HG02981 (cell line): ENCODE results near the gene ZNF726.
"Not testable (repeated sequence)": the region's sequence is repeated elsewhere in the genome, so short reads cannot be mapped to it uniquely, and the experiment has no call there.

ENCODE experiments used
- ATAC-seq: cut with Tn5 transposase; IDR thresholded peaks from one replicate; pipeline ENCODE4 v1.9.1; 2021; ENCODE audit warnings: mild to moderate bottlenecking, moderate library complexity; ENCODE audit not compliant: unreplicated experiment

ZNF726 gene

GRCh38 chr19:23943411-23943810, 28.7 kb downstream of the ZNF726 start:
- no peak for ATAC-seq

- no peak for ATAC-seq
Measured at GRCh38 chr19:23946569-23946968, 31.9 kb downstream of the ZNF726 start.

- no peak for ATAC-seq
Measured at GRCh38 chr19:23949611-23950010, 34.9 kb downstream of the ZNF726 start.

GRCh38 chr19:23956051-23956450, 41.4 kb downstream of the ZNF726 start:
- no peak for ATAC-seq

- ATAC-seq, result no peak
Measured at GRCh38 chr19:23957660-23958281, 43.1 kb downstream of the ZNF726 start.

GRCh38 chr19:23963396-23963795, 48.7 kb downstream of the ZNF726 start:
- ATAC-seq, result not testable (repeated sequence)

GRCh38 chr19:23963881-23964280, 49.2 kb downstream of the ZNF726 start:
- not testable (repeated sequence) for ATAC-seq

GRCh38 chr19:23964334-23964733, 49.6 kb downstream of the ZNF726 start:
- not testable (repeated sequence) for ATAC-seq

GRCh38 chr19:23969630-23970029, 54.9 kb downstream of the ZNF726 start:
- no peak for ATAC-seq

GRCh38 chr19:23971598-23971997, 56.9 kb downstream of the ZNF726 start:
- ATAC-seq, result no peak

- no peak for ATAC-seq
Measured at GRCh38 chr19:23972161-23972560, 57.5 kb downstream of the ZNF726 start.

- ATAC-seq, result no peak
Measured at GRCh38 chr19:23974941-23975340, 60.3 kb downstream of the ZNF726 start.

- ATAC-seq, result not testable (repeated sequence)
Measured at GRCh38 chr19:23976631-23977030, 61.9 kb downstream of the ZNF726 start.

- ATAC-seq, result not testable (repeated sequence)
Measured at GRCh38 chr19:23977256-23977655, 62.6 kb downstream of the ZNF726 start.

- no peak for ATAC-seq
Measured at GRCh38 chr19:23978068-23978467, 63.4 kb downstream of the ZNF726 start.

GRCh38 chr19:23980805-23981204, 66.1 kb downstream of the ZNF726 start:
- no peak for ATAC-seq

GRCh38 chr19:23981863-23982262, 67.2 kb downstream of the ZNF726 start:
- no peak for ATAC-seq

GRCh38 chr19:23983406-23983805, 68.7 kb downstream of the ZNF726 start:
- no peak for ATAC-seq
